ENCODE data around the gene SHISAL1.

Gene SHISAL1

GRCh38 chr22:44341431-44342346 lies 28.9 kb upstream of the SHISAL1 start:
- peak in 1 of 3 donors; percentile 28 for DNase-seq

GRCh38 chr22:44340271-44341239 lies 27.8 kb upstream of the SHISAL1 start:
- no peak for DNase-seq

GRCh38 chr22:44338906-44339305 lies 26.2 kb upstream of the SHISAL1 start:
- DNase-seq = no peak

GRCh38 chr22:44338177-44338810 lies 25.5 kb upstream of the SHISAL1 start:
- DNase-seq = no peak

- DNase-seq = peak; percentile 38 to 55 (median 47)
Observed at GRCh38 chr22:44337678-44338004, 24.9 kb upstream of the SHISAL1 start.

GRCh38 chr22:44336962-44337677 lies 24.4 kb upstream of the SHISAL1 start:
- no peak for DNase-seq

GRCh38 chr22:44335903-44336803 lies 23.4 kb upstream of the SHISAL1 start:
- no peak for DNase-seq

GRCh38 chr22:44335066-44335839 lies 22.5 kb upstream of the SHISAL1 start:
- DNase-seq = no peak

GRCh38 chr22:44333847-44334635 lies 21.3 kb upstream of the SHISAL1 start:
- DNase-seq = no peak

- no peak for DNase-seq
Observed at GRCh38 chr22:44332946-44333345, 20.2 kb upstream of the SHISAL1 start.

GRCh38 chr22:44331881-44332714 lies 19.3 kb upstream of the SHISAL1 start:
- DNase-seq = peak in 2 of 3 donors; percentile 32 to 68

GRCh38 chr22:44330744-44331660 lies 18.3 kb upstream of the SHISAL1 start:
- no peak for DNase-seq

- no peak for DNase-seq
Observed at GRCh38 chr22:44330188-44330743, 17.5 kb upstream of the SHISAL1 start.

- peak in 2 of 3 donors; percentile 20 to 46 for DNase-seq
Observed at GRCh38 chr22:44329179-44329796, 16.5 kb upstream of the SHISAL1 start.

GRCh38 chr22:44328762-44329161 lies 16.0 kb upstream of the SHISAL1 start:
- DNase-seq = no peak

- DNase-seq = no peak
Observed at GRCh38 chr22:44328326-44328725, 15.6 kb upstream of the SHISAL1 start.

GRCh38 chr22:44326491-44326885 lies 13.7 kb upstream of the SHISAL1 start:
- no peak for DNase-seq
